Right kidney (tissue), 1 donor: ENCODE data around the gene INSIG2.
A peak's percentile ranks its signal among the peaks of the same experiment; 100 is the strongest.
"Not testable (repeated sequence)": the region's sequence is repeated elsewhere in the genome, so short reads cannot be mapped to it uniquely, and the experiment has no call there.

ENCODE experiments used
- DNase-seq: peaks from one replicate; pipeline ENCODE4 v3.0.0-alpha.2; 2016

INSIG2 gene

DNA sequence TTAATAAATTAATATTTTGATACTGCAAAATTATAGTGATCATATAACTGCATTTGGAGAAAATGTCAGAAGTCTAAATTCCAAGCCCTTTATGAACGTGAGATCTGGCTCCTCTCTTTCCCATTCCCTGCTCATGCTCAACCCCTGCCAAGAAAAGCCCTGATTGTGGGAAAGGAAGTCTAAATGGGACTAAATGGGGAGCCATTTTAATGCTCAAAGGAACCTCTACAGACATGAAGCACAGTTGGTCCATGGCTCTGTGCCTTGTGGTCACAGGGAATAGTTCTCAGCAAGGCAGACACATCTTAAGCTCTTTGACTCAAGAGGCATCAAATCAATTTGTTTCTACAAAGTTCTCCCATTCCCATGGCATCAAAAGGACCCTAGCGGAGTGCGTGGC lies 29.3 kb upstream of the INSIG2 start:
- no peak for DNase-seq

- no peak for DNase-seq
These were observed 28.3 kb upstream of the INSIG2 start for GRCh38 chr2:118059919-118060478.

DNA sequence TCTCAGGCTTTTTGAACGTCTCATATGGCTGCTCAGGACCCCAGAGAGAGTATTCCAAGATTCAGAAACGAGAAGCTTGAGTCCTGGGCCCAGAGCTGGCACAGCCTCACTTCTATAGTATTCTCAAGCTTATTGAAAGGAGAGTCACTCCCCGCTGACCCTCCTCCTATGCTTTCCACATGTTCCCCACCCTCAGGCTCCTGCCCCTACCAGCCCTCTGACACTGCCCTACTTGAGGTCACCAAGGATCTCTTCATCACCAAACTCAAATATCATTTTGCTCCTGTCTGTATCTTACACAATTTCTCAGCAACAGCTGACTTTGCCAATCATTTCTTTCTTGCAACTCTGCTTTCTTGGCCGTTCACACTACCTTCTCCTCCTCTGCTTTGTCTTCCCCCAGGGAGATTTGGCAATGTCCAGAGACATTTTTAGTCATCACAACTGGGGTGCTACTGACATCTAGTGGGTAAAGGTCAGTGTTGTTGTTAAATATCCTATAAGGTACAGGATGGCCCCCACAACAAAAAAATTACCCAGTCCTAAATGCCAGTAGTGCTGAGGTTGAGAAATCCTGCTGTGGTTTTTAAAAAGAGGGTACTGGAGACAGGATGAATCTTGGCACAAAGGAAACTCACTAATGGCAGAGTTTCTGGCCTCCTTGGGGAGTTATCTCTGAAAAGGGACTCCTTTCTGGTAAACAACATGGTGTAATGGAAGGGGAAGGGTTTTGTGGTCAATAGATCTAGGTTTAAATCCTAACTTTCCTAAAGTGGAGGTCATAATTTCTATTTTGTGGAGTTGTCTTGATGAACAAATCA lies 26.9 kb upstream of the INSIG2 start:
- no peak for DNase-seq

DNA sequence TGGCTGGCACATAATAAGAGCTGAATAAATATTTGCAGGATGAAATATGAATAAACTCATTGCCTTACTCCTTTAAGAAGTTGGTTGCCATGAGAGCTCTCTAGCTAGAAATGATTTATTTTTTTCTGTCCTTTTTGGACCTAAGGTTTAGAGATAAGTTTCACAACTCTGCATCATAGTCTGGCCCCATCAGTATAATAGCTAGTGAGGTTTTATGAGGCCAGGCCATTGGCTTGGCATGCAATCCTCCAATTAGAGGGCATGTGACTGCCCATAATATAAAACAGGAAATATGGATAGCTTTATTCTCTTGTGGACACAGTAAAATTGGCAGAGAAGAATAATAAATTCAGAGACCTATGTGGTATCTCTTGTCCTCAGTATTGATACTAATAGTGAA lies 26.2 kb upstream of the INSIG2 start:
- DNase-seq, result no peak

DNA sequence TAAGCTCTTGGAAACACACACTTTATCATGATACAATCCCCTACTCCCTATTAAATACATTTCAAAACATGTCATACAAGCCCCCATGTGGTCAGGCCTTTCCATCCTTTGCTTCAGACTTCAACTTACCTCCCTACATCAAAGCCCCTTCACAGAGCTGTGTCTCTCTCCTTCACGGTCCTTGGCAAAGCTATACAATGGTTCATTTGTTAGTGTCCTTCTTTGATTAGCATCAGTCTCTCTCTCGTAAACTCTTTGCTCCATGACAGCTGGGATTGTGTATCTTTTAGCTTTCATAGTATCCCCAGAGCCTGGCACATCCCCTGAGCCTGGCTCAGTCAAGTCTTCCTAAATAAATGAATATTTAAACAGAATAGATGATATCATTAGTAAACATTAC lies 25.6 kb upstream of the INSIG2 start:
- no peak for DNase-seq

DNA sequence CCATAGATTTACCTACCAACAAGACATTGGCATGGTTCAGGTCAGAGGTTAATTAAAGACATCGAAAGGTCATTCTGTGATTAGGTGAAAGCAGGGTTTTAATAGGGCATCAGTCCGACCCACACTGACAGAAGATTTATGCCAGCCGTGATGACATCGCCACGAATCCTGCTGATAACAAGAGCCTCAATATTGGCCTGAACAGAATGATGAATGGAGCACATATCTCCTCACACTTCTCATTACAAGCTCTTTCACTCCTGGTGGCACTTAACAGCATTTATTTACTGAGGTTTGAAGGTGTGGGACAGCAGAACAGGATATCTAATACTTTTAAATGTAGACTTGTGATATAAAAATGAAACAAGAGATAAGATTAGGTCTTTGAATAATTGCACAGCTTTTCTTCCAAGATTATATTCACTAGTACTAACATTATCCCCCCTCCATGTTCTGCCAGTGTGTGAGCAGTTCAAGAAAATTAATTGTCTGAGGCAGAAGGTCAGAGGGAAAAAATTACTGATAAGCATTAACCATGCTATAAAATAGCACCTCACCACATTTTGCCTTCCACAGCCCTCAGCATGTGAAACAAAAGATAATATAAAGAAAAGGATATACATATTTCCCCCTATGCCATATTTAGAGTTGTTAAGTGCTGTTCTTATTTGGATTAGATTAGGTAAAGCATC lies 23.1 kb upstream of the INSIG2 start:
- no peak for DNase-seq

DNA sequence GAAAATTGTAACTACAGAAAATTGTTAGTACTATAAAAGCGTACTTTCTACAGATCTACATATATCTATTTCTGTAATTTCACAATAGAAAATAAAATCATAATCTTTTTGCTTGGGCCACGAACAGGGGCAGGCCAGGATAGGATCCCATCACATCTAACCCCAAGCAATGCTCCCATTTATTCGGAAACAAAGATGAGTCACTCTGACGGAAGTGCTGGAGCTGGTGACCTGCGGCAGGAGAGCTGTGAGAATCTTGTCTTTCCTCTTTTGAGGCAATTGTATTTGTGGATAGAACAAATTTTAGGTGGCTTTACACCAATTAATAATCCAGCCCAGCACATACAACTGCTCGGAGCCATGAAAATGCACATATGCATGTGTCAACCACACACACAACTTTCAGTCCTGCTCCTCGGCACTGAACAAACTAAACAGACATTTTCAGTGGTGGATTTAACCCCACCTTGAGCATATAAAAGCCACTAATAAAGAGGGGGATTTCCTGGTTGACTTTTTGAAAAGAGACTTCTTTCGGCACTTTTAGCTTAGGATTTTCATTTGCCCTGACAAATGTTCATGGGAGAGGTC lies 22.3 kb upstream of the INSIG2 start:
- no peak for DNase-seq

GRCh38 chr2:118077636-118078247 lies 10.5 kb upstream of the INSIG2 start:
- DNase-seq, result no peak

DNA sequence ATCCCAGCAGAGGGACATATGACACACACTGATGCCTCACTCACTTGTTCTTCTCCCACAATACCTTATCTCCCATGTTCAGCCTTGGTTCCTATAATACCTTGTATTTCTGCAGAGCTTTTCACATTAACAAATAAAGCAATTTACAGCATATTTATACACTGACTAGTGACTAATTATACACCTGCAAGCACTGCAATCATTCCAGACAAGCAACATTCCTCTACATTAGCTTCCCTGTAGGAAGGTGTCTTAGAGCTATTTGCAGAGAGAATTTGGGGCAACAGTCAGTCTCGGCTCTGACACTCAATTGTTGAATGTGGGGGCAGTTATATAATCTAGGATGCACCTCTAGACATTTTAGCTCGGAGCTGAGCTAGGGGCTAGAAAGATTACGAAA lies 9.5 kb upstream of the INSIG2 start:
- DNase-seq, result no peak

- DNase-seq, result no peak
These were observed 3.7 kb upstream of the INSIG2 start for GRCh38 chr2:118084491-118085089.

DNA sequence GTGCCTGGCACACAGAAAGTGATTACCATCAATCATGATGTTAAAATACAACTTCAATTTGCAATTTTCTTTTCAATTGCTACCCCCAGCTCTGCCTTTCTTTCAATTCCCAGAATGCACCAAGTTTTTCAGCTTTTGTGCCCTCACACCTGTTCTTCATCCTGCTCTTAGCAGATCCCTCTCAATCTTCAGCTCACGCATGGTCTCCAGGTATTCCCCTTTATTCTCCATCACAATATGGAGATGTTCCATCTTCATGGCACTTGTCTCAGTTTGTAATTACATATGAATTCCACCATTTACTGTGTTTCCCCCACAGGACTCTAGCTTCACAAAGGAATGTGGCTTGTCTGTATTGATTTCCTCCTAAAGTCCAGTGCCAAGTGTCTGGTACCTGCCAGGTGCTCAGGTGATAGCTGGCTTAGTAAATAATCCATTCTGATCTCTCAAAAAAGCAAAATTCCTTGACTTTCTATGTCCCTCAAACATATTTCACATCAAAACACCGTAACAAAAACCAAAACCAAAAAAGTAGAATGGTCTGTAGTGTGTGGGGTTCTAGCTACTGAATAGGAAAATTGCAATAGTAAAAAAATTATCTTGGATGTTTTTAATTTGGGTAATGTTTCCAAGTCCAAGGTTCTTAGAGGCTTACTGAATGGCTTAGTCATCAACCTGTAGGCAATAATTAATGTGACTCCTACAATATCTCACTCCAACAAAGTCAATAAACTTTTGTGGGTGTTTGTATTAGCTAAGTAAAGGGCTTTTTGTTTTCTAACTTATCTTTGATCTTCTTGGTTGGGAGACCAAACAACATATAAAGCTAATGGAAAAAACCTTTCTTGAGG lies 2.9 kb upstream of the INSIG2 start:
- no peak for DNase-seq

GRCh38 chr2:118086024-118086633 lies 2.1 kb upstream of the INSIG2 start:
- DNase-seq, result no peak

- DNase-seq, result peak; percentile 67
These were observed 999 bp downstream of the INSIG2 start for GRCh38 chr2:118089139-118089800.

- no peak for DNase-seq
These were observed 2.3 kb downstream of the INSIG2 start for GRCh38 chr2:118090387-118091139.

- DNase-seq, result no peak
These were observed 2.8 kb downstream of the INSIG2 start for GRCh38 chr2:118091140-118091478.

GRCh38 chr2:118091631-118092030 lies 3.4 kb downstream of the INSIG2 start:
- no peak for DNase-seq

- DNase-seq, result not testable (repeated sequence)
These were observed 5.8 kb downstream of the INSIG2 start for GRCh38 chr2:118094102-118094501.

GRCh38 chr2:118094503-118094902 lies 6.2 kb downstream of the INSIG2 start:
- DNase-seq, result no peak

DNA sequence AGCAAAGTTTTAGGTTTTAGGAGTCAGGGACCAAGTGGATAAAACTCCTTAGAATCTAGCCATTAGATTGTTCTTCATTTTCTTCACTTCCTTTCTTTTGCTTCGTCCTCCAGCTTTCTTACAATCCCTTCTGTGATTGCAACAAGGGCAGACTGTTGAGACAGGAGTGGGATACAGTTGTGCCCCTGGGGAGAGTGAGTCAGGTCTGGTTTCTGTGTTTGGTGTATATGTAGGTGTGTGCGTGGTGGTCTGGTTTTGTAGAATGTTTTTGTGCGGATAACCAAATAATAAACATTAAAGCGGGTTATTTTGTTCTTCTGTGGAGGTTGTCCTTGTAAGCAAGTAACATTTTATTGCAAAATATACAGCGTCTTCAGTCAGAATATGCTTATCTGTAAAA lies 7.3 kb downstream of the INSIG2 start:
- no peak for DNase-seq

- DNase-seq, result no peak
These were observed 9.4 kb downstream of the INSIG2 start for GRCh38 chr2:118097657-118098056.
